Measurements from ENCODE around the gene MTHFD2. TPM values are rescaled to one million over a fixed set of nuclear protein-coding genes. Genes with fewer than 3 reads are reported as not detected.

MTHFD2 gene
- total RNA-seq, 1 donor, result 268 TPM

GRCh38 chr2:74216642-74217041 lies 18.2 kb downstream of the MTHFD2 start:
- Histone ChIP-seq H3K27me3 (ENCODE audit: insufficient read depth, low read length) (no peaks in the 10 kb centered on the region), H3K9me3 (ENCODE audit: low read depth, low read length) (no peaks in the 10 kb centered on the region), H3K79me2 (ENCODE audit: insufficient read depth, low read length) (no peaks in the 10 kb centered on the region), H3K4me2 (ENCODE audit: insufficient read depth, low read length) (no peak overlapping the region), H4K20me1 (ENCODE audit: insufficient read depth, low read length) (no peaks in the 10 kb centered on the region), H3K4me1 (ENCODE audit: insufficient read depth, low read length) (no peaks in the 10 kb centered on the region), H2AFZ (ENCODE audit: low read length) (no peak overlapping the region), H3K27ac (ENCODE audit: low read depth, low read length) (no peak overlapping the region), H3K4me3 (ENCODE audit: insufficient read depth, low read length) (no peak overlapping the region), H3K36me3 (ENCODE audit: insufficient read depth, low read length) (peaks cover 36% of the 10 kb centered on the region)
- no peak for DNase-seq (ENCODE audit: insufficient read length, low spot score, missing footprints)
- no peak for TF ChIP-seq CTCF (IDR thresholded peaks at IDR 0.05; ENCODE audit: extremely low read depth, low read depth, low read length)

GRCh38 chr2:74219846-74220486 lies 21.6 kb downstream of the MTHFD2 start:
- Histone ChIP-seq H4K20me1 (ENCODE audit: insufficient read depth, low read length) (no peaks in the 10 kb centered on the region), H2AFZ (ENCODE audit: low read length) (no peak overlapping the region), H3K9me3 (ENCODE audit: low read depth, low read length) (no peaks in the 10 kb centered on the region), H3K27me3 (ENCODE audit: insufficient read depth, low read length) (no peaks in the 10 kb centered on the region), H3K4me2 (ENCODE audit: insufficient read depth, low read length) (no peak overlapping the region), H3K4me3 (ENCODE audit: insufficient read depth, low read length) (no peak overlapping the region), H3K79me2 (ENCODE audit: insufficient read depth, low read length) (no peaks in the 10 kb centered on the region), H3K4me1 (ENCODE audit: insufficient read depth, low read length) (peaks cover 4% of the 10 kb centered on the region), H3K36me3 (ENCODE audit: insufficient read depth, low read length) (peaks cover 9% of the 10 kb centered on the region), H3K27ac (ENCODE audit: low read depth, low read length) (no peak overlapping the region)
- no peak for DNase-seq (ENCODE audit: insufficient read length, low spot score, missing footprints)
- no peak for TF ChIP-seq CTCF (IDR thresholded peaks at IDR 0.05; ENCODE audit: extremely low read depth, low read depth, low read length)

- no peaks in the 10 kb centered on the region for H3K79me2 ChIP-seq (ENCODE audit: insufficient read depth, low read length)
- H3K4me1 ChIP-seq (ENCODE audit: insufficient read depth, low read length), result peaks cover 4% of the 10 kb centered on the region
- TF ChIP-seq CTCF (IDR thresholded peaks at IDR 0.05; ENCODE audit: extremely low read depth, low read depth, low read length), result no peak
- H3K4me3 ChIP-seq (ENCODE audit: insufficient read depth, low read length), result no peak overlapping the region
- no peaks in the 10 kb centered on the region for H4K20me1 ChIP-seq (ENCODE audit: insufficient read depth, low read length)
- H2AFZ ChIP-seq (ENCODE audit: low read length), result no peak overlapping the region
- no peaks in the 10 kb centered on the region for H3K27me3 ChIP-seq (ENCODE audit: insufficient read depth, low read length)
- H3K9me3 ChIP-seq (ENCODE audit: low read depth, low read length), result no peaks in the 10 kb centered on the region
- no peak overlapping the region for H3K4me2 ChIP-seq (ENCODE audit: insufficient read depth, low read length)
- peaks cover 4% of the 10 kb centered on the region for H3K36me3 ChIP-seq (ENCODE audit: insufficient read depth, low read length)
- DNase-seq (ENCODE audit: insufficient read length, low spot score, missing footprints), result no peak
- H3K27ac ChIP-seq (ENCODE audit: low read depth, low read length), result no peak overlapping the region
Measured at GRCh38 chr2:74221091-74221490, 22.7 kb downstream of the MTHFD2 start.

- Histone ChIP-seq H3K9me3 (ENCODE audit: low read depth, low read length) (no peaks in the 10 kb centered on the region), H3K36me3 (ENCODE audit: insufficient read depth, low read length) (peaks cover 4% of the 10 kb centered on the region), H3K4me1 (ENCODE audit: insufficient read depth, low read length) (peaks cover 4% of the 10 kb centered on the region), H2AFZ (ENCODE audit: low read length) (no peak overlapping the region), H3K4me2 (ENCODE audit: insufficient read depth, low read length) (no peak overlapping the region), H3K79me2 (ENCODE audit: insufficient read depth, low read length) (no peaks in the 10 kb centered on the region), H3K27ac (ENCODE audit: low read depth, low read length) (no peak overlapping the region), H3K27me3 (ENCODE audit: insufficient read depth, low read length) (no peaks in the 10 kb centered on the region), H4K20me1 (ENCODE audit: insufficient read depth, low read length) (no peaks in the 10 kb centered on the region), H3K4me3 (ENCODE audit: insufficient read depth, low read length) (no peak overlapping the region)
- DNase-seq (ENCODE audit: insufficient read length, low spot score, missing footprints), result no peak
- no peak for TF ChIP-seq CTCF (IDR thresholded peaks at IDR 0.05; ENCODE audit: extremely low read depth, low read depth, low read length)
Measured at GRCh38 chr2:74221604-74222299, 23.3 kb downstream of the MTHFD2 start.

Measured in osteoblast (primary cell).